ENCODE results near the gene NOTCH2.
"Not testable (repeated sequence)": the region's sequence is repeated elsewhere in the genome, so short reads cannot be mapped to it uniquely, and the experiment has no call there.

DNA sequence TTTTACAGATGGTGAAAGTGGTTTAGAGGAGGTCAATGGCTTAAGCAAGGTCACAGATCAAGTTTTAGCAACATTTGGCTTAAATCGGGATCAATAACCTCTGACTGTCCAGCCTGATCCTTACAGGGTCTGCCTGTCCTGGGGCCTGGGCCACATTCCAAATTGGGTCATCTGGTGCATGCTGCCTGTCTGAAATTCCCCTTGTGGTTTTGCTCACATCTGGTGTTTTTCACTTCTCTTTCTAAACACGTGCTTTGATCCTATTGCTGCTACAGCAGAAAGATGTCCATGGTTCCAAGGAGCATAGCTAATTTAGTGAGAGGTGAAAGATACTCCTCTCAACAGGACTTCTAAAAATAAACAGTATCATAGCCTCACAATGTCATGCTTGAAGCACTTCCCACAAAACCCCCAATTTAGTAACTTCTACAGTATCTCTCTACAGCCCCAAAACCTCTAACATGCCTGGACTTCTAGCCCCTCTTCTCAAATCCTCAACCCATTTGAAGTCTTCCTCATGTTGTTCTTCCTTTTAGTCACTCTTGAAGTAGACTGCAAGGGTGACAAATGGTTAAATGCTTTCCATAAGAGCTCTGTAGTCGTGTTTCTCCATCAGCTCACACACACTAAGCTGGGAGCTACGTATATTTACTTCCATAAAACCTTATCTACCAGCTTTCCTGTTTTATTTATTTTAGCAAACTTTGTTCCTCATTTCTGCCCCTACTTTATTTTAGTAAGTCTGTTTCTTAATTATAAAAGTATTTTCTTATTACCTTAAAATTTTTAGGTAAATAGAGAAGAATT, 48.1 kb upstream of the NOTCH2 start:
- not testable (repeated sequence) for TF ChIP-seq CTCF (IDR thresholded peaks at IDR 0.05); EZH2 (IDR thresholded peaks at IDR 0.05; ENCODE audit: borderline replicate concordance, insufficient read depth, low read depth, low read length, poor library complexity, severe bottlenecking)
